K562 (cell line): ENCODE measurements around the gene ADORA2B.

Experiments used
- CBFB ChIP-seq: sonication (generic); formaldehyde crosslinking; IDR thresholded peaks from 2 replicates; pipeline ENCODE4 v1.4.0; 2020; ENCODE audit warnings: mild to moderate bottlenecking, missing genetic modification reagents
- GABPA ChIP-seq: fragments of 200-800 bp; sonication (Bioruptor generic); conservative IDR thresholded peaks from 2 replicates; pipeline ENCODE4 v1.6.1; 2016; ENCODE audit warnings: low read depth, missing genetic modification characterization, missing compliant biosample characterization
- JUN ChIP-seq, 2 experiments: sonication (generic) in 1 of 2; formaldehyde crosslinking in 1 of 2; IDR thresholded peaks; 2 replicates each; pipeline versions ENCODE4 v1.6.1 to v1.8.0; 2012 to 2022; ENCODE audit warnings: borderline replicate concordance in 2 of 2, mild to moderate bottlenecking in 2 of 2, improper control_type of control experiment in 1 of 2, low read depth in 1 of 2, low read length in 1 of 2, missing genetic modification reagents in 1 of 2
- NCOA1 ChIP-seq: fragments of 450-650 bp; IDR thresholded peaks from 2 replicates; pipeline ENCODE4 v1.6.1; 2016; ENCODE audit warnings: low read depth
- NR2C2 ChIP-seq, 2 experiments: fragments of 200-800 bp in 1 of 2; sonication (Bioruptor generic) in 1 of 2; sonication (generic) in 1 of 2; formaldehyde crosslinking in 1 of 2; IDR thresholded peaks; 2 replicates each; pipeline versions ENCODE4 v1.6.1 to v1.8.0; 2016 to 2022; ENCODE audit warnings: mild to moderate bottlenecking in 1 of 2, missing compliant biosample characterization in 1 of 2, missing genetic modification characterization in 1 of 2, missing genetic modification reagents in 1 of 2
- TRIM24 ChIP-seq, 2 experiments: fragments of 450-650 bp; IDR thresholded peaks; 2 replicates each; pipeline ENCODE4 v1.6.1; 2016
- ZFP1 ChIP-seq: fragments of 450-650 bp; formaldehyde crosslinking; IDR thresholded peaks from 2 replicates; pipeline ENCODE4 v1.4.0; 2020; ENCODE audit warnings: mild to moderate bottlenecking, mixed read lengths
- ZNF274 ChIP-seq: IDR thresholded peaks from 2 replicates; pipeline ENCODE4 v1.6.1; 2011; ENCODE audit warnings: low read depth, mild to moderate bottlenecking, low read length, moderate library complexity, borderline replicate concordance
- ZNF561 ChIP-seq: fragments of 450-650 bp; formaldehyde crosslinking; conservative IDR thresholded peaks from 2 replicates; pipeline ENCODE4 v1.4.0; 2020; ENCODE audit warnings: mild to moderate bottlenecking, moderate library complexity
- TF ChIP-seq, protein P1 (sequence below): fragments of 450-650 bp; IDR thresholded peaks from 2 replicates; pipeline ENCODE4 v1.7.1; 2018; ENCODE audit warnings: mild to moderate bottlenecking, low read depth; ENCODE audit not compliant: partially characterized antibody
- TF ChIP-seq, protein P2 (sequence below), 3 experiments: IDR thresholded peaks in 2 of 3; conservative IDR thresholded peaks in 1 of 3; 2 replicates each; pipeline ENCODE4 v1.5.1; 2011 to 2012; ENCODE audit warnings: low read length in 3 of 3, mild to moderate bottlenecking in 3 of 3, control low read depth in 2 of 3, improper control_type of control experiment in 1 of 3, inconsistent platforms in 1 of 3, low read depth in 1 of 3, mixed read lengths in 1 of 3, moderate library complexity in 1 of 3; ENCODE audit not compliant: insufficient read depth in 2 of 3

DNA sequence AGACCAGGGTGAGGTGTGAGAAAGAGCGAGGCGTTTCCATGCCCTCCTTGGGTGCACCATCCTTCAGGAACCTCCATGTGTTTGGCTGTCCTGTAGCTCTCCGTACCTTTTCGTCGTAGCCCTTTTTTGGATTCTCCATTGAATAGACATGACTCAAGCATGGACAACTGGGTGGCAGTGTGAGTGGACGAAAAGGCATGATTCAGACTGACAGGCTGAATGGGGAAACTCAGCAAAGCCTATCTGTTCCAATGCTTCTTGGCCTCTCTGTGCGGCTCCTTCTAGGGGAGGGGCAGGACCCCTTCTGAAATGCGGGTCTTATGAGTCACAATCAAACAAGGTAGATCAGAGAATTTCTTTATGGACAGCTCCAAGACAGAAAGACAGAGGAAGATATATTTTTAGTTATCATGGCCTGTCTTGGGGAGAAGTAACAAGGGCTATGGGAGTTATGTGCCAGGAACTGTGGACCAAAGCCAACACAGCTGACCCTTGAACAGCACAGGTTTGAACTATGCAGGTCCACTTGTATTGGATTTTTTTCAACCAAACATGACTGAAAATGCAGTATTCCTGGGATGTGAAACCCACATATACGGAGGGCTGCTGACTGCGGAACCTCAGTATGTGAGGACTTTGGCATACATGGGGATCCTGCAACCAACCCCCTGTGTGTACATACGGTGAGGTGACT lies 22.9 kb downstream of the ADORA2B start:
- TF ChIP-seq CBFB (CRISPR knock-in tag), result no peak
- TF ChIP-seq TRIM24 (IDR thresholded peaks at IDR 0.05), result no peak
- no peak for TF ChIP-seq ZNF561 (CRISPR knock-in tag)
- no peak for TF ChIP-seq ZFP1
- TF ChIP-seq ZNF274, result no peak
- TF ChIP-seq NCOA1, result no peak
- TF ChIP-seq, protein P1, sequence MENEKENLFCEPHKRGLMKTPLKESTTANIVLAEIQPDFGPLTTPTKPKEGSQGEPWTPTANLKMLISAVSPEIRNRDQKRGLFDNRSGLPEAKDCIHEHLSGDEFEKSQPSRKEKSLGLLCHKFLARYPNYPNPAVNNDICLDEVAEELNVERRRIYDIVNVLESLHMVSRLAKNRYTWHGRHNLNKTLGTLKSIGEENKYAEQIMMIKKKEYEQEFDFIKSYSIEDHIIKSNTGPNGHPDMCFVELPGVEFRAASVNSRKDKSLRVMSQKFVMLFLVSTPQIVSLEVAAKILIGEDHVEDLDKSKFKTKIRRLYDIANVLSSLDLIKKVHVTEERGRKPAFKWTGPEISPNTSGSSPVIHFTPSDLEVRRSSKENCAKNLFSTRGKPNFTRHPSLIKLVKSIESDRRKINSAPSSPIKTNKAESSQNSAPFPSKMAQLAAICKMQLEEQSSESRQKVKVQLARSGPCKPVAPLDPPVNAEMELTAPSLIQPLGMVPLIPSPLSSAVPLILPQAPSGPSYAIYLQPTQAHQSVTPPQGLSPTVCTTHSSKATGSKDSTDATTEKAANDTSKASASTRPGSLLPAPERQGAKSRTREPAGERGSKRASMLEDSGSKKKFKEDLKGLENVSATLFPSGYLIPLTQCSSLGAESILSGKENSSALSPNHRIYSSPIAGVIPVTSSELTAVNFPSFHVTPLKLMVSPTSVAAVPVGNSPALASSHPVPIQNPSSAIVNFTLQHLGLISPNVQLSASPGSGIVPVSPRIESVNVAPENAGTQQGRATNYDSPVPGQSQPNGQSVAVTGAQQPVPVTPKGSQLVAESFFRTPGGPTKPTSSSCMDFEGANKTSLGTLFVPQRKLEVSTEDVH, result no peak
- TF ChIP-seq JUN (IDR thresholded peaks at IDR 0.05; ENCODE audit: borderline replicate concordance, low read depth, low read length), result no peak
- TF ChIP-seq JUN (CRISPR knock-in tag; IDR thresholded peaks at IDR 0.05; ENCODE audit: borderline replicate concordance), result no peak
- no peak for TF ChIP-seq GABPA (tag)
- TF ChIP-seq NR2C2 (CRISPR knock-in tag; IDR thresholded peaks at IDR 0.05), result no peak
- TF ChIP-seq NR2C2 (tag; IDR thresholded peaks at IDR 0.05), result no peak
- TF ChIP-seq, protein P2, sequence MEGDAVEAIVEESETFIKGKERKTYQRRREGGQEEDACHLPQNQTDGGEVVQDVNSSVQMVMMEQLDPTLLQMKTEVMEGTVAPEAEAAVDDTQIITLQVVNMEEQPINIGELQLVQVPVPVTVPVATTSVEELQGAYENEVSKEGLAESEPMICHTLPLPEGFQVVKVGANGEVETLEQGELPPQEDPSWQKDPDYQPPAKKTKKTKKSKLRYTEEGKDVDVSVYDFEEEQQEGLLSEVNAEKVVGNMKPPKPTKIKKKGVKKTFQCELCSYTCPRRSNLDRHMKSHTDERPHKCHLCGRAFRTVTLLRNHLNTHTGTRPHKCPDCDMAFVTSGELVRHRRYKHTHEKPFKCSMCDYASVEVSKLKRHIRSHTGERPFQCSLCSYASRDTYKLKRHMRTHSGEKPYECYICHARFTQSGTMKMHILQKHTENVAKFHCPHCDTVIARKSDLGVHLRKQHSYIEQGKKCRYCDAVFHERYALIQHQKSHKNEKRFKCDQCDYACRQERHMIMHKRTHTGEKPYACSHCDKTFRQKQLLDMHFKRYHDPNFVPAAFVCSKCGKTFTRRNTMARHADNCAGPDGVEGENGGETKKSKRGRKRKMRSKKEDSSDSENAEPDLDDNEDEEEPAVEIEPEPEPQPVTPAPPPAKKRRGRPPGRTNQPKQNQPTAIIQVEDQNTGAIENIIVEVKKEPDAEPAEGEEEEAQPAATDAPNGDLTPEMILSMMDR (IDR thresholded peaks at IDR 0.05 in 2 of 3, conservative IDR thresholded peaks at IDR 0.05 in 1 of 3; ENCODE audit: insufficient read depth in 2 of 3, low read depth in 1 of 3, low read length in 3 of 3), result no peak
